Caco-2 (cell line): ENCODE results near the gene FGD2. TPM values are rescaled to one million over a fixed set of nuclear protein-coding genes. Genes with fewer than 3 reads are reported as not detected.

Experiments
- BruUV-seq: library from RNA; stranded (reverse); fragments of 400-500 nt; replicated peaks from 2 replicates; lab custom pipeline; 2021; lab: Mats Ljungman, UMichigan
- CTCF ChIA-PET: fragments of 300-600 bp; sonication (Branson Sonifier 250); formaldehyde crosslinking; loops from one replicate; lab custom pipeline; 2022; ENCODE audit warnings: antibody characterized with exemption; lab: Charles Lee
- POLR2A ChIA-PET: fragments of 300-600 bp; sonication (Branson Sonifier 250); formaldehyde crosslinking; loops from one replicate; lab custom pipeline; 2022; ENCODE audit warnings: antibody characterized with exemption; lab: Charles Lee
- DNase-seq, 2 experiments: peaks; one replicate each; pipeline versions ENCODE4 v3.0.0 to v3.0.0-alpha.2; 2020 to 2022
- H3K27me3 ChIP-seq: replicated peaks from 2 replicates; pipeline ENCODE4 v1.6.0; 2011; ENCODE audit warnings: low read length; ENCODE audit not compliant: control insufficient read depth, insufficient read depth
- H3K36me3 ChIP-seq: 2 replicates; pipeline ENCODE4 v1.5.1; 2011; ENCODE audit warnings: low read length; ENCODE audit not compliant: control insufficient read depth, insufficient read depth
- H3K4me1 ChIP-seq: fragments of 250-450 bp; sonication (Bioruptor Pico); 2 replicates; pipeline ENCODE4 v1.5.1; 2020; ENCODE audit warnings: mild to moderate bottlenecking
- H3K4me3 ChIP-seq: 2 replicates; pipeline ENCODE4 v1.5.1; 2011; ENCODE audit warnings: low read depth, mild to moderate bottlenecking, control low read depth, low read length
- H3K9me3 ChIP-seq: fragments of 250-450 bp; sonication (Bioruptor Pico); 2 replicates; pipeline ENCODE4 v1.5.1; 2020; ENCODE audit warnings: mild to moderate bottlenecking, moderate library complexity
- H3K27ac Mint-ChIP-seq: one replicate; pipeline ENCODE4 v1.8.0; 2022; ENCODE audit warnings: mixed read lengths; ENCODE audit not compliant: unreplicated experiment
- H3K27me3 Mint-ChIP-seq: one replicate; pipeline ENCODE4 v1.8.0; 2022; ENCODE audit warnings: mixed read lengths; ENCODE audit not compliant: insufficient read depth, unreplicated experiment
- H3K36me3 Mint-ChIP-seq: one replicate; pipeline ENCODE4 v1.8.0; 2022; ENCODE audit warnings: mild to moderate bottlenecking, mixed read lengths; ENCODE audit not compliant: insufficient read depth, unreplicated experiment
- H3K4me1 Mint-ChIP-seq: one replicate; pipeline ENCODE4 v1.8.0; 2022; ENCODE audit warnings: low read depth, mixed read lengths; ENCODE audit not compliant: unreplicated experiment
- H3K4me3 Mint-ChIP-seq: one replicate; pipeline ENCODE4 v1.8.0; 2022; ENCODE audit warnings: mild to moderate bottlenecking, moderate library complexity, mixed read lengths; ENCODE audit not compliant: unreplicated experiment
- H3K9me3 Mint-ChIP-seq: one replicate; pipeline ENCODE4 v1.8.0; 2022; ENCODE audit warnings: mixed read lengths; ENCODE audit not compliant: unreplicated experiment
- CTCF ChIP-seq, 2 experiments: fragments of 200-600 bp in 1 of 2; IDR thresholded peaks; 1 replicate in 1 of 2; 2 replicates in 1 of 2; pipeline versions ENCODE4 v1.5.1 to v1.8.0; 2011 to 2022; ENCODE audit warnings: antibody characterized with exemption in 1 of 2, control low read depth in 1 of 2, inconsistent platforms in 1 of 2, low read depth in 1 of 2, low read length in 1 of 2, mild to moderate bottlenecking in 1 of 2, moderate library complexity in 1 of 2; ENCODE audit not compliant: insufficient read depth in 1 of 2, severe bottlenecking in 1 of 2, unreplicated experiment in 1 of 2
- intact Hi-C: fragments of 100-400 bp; cut with micrococcal nuclease; formaldehyde crosslinking; loops from one replicate; pipeline ENCODE4 v1.10.0; 2022; ENCODE audit not compliant: unreplicated experiment
- total RNA-seq: library from RNA; stranded (reverse); gene quantifications from 2 replicates; pipeline ENCODE4 v1.2.3, GENCODE V29; 2022

The FGD2 gene
- total RNA-seq, 1 experiment from 2014 or later: not detected

- DNase-seq: no peak
- H3K9me3 ChIP-seq: no peaks in the 10 kb centered on the region
- no peaks in the 10 kb centered on the region for H3K36me3 ChIP-seq
- no peak for TF ChIP-seq CTCF (IDR thresholded peaks at IDR 0.05; ENCODE audit: insufficient read depth in 1 of 2, low read depth in 1 of 2, low read length in 1 of 2, severe bottlenecking in 1 of 2, unreplicated experiment in 1 of 2)
- Mint-ChIP-seq H3K9me3 (no peaks in the 10 kb centered on the region), H3K27me3 (no peaks in the 10 kb centered on the region), H3K36me3 (no peaks in the 10 kb centered on the region), H3K4me1 (peaks cover 15% of the 10 kb centered on the region), H3K27ac (no peak overlapping the region), H3K4me3 (no peak overlapping the region)
- CTCF ChIA-PET: interaction anchor here (1.0 kb wide), 1 partner anchor 156 kb away, joined by 3 read pairs; no protein-coding TSS in a partner anchor
- POLR2A ChIA-PET: no interaction called here
- H3K4me1 ChIP-seq: peaks cover 24% of the 10 kb centered on the region
- intact Hi-C loops: no loop called here
- no TSS peak for BruUV-seq
- H3K27me3 ChIP-seq: no peaks in the 10 kb centered on the region
- no peak overlapping the region for H3K4me3 ChIP-seq
Measured at GRCh38 chr6:37054171-37054570, 48.7 kb downstream of the FGD2 start.

- H3K36me3 Mint-ChIP-seq: no peaks in the 10 kb centered on the region
- H3K4me1 ChIP-seq: peaks cover 28% of the 10 kb centered on the region
- no peak overlapping the region for H3K4me3 ChIP-seq
- ChIA-PET CTCF (interaction anchor here (1.0 kb wide), 1 partner anchor 156 kb away, joined by 3 read pairs; no protein-coding TSS in a partner anchor), POLR2A (no interaction called here)
- H3K36me3 ChIP-seq: no peaks in the 10 kb centered on the region
- BruUV-seq: no TSS peak
- H3K27me3 Mint-ChIP-seq: no peaks in the 10 kb centered on the region
- no peak for DNase-seq
- intact Hi-C loops: no loop called here
- H3K4me3 Mint-ChIP-seq: no peak overlapping the region
- H3K9me3 Mint-ChIP-seq: no peaks in the 10 kb centered on the region
- peak overlapping the region; percentile 12 for H3K27ac Mint-ChIP-seq
- H3K4me1 Mint-ChIP-seq: peaks cover 19% of the 10 kb centered on the region
- no peaks in the 10 kb centered on the region for H3K27me3 ChIP-seq
- no peaks in the 10 kb centered on the region for H3K9me3 ChIP-seq
- no peak for TF ChIP-seq CTCF (IDR thresholded peaks at IDR 0.05; ENCODE audit: insufficient read depth in 1 of 2, low read depth in 1 of 2, low read length in 1 of 2, severe bottlenecking in 1 of 2, unreplicated experiment in 1 of 2)
Measured at GRCh38 chr6:37054580-37054979, 49.1 kb downstream of the FGD2 start.

GRCh38 chr6:37056112-37056403 is 50.6 kb downstream of the FGD2 start:
- no TSS peak for BruUV-seq
- Mint-ChIP-seq H3K36me3 (no peaks in the 10 kb centered on the region), H3K9me3 (no peaks in the 10 kb centered on the region), H3K27ac (peak overlapping the region; percentile 29), H3K4me3 (no peak overlapping the region), H3K27me3 (no peaks in the 10 kb centered on the region), H3K4me1 (peaks cover 25% of the 10 kb centered on the region)
- peaks cover 35% of the 10 kb centered on the region for H3K4me1 ChIP-seq
- no peak for DNase-seq
- H3K4me3 ChIP-seq: no peak overlapping the region
- no peaks in the 10 kb centered on the region for H3K36me3 ChIP-seq
- ChIA-PET CTCF (no interaction called here), POLR2A (interaction anchor here (1.0 kb wide), 1 partner anchor 46 kb away, joined by 5 read pairs; no protein-coding TSS in a partner anchor)
- TF ChIP-seq CTCF (IDR thresholded peaks at IDR 0.05; ENCODE audit: insufficient read depth in 1 of 2, low read depth in 1 of 2, low read length in 1 of 2, severe bottlenecking in 1 of 2, unreplicated experiment in 1 of 2): no peak
- no peaks in the 10 kb centered on the region for H3K9me3 ChIP-seq
- no peaks in the 10 kb centered on the region for H3K27me3 ChIP-seq
- intact Hi-C loops: no loop called here
